GM18502 (cell line): Measurements from ENCODE around the gene UGGT2.
"Not testable (repeated sequence)": the region's sequence is repeated elsewhere in the genome, so short reads cannot be mapped to it uniquely, and the experiment has no call there.

Source experiments
- ATAC-seq: cut with Tn5 transposase; IDR thresholded peaks from one replicate; pipeline ENCODE4 v1.9.1; 2021; ENCODE audit warnings: mild to moderate bottlenecking; ENCODE audit not compliant: unreplicated experiment, poor library complexity

UGGT2 gene

GRCh38 chr13:95918860-95919259 is 134.3 kb downstream of the UGGT2 start:
- no peak for ATAC-seq

DNA sequence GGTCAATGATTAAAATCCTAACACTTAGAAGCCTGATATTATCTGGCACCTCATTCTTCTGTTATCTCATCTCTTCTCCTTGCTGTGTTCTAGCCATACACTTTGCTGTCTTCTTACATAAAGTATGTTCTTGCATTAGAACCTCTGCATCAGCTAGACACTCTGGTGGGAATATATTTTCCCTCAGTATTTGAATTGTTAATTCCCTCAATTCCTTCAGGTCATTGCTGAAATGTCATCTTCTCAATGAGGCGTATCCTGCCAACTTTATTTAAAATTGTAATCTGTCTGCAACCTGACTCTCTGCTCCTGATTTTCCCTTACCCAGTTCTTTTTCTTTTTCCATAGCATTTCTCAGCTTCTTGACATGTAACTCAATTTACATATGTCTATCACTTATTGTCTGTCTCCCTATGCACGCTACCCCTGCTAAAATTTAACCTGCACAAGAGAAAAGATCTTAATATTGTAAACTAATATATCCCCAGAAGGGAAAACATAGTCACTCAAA is 138.2 kb downstream of the UGGT2 start:
- no peak for ATAC-seq

- no peak for ATAC-seq
Measured at GRCh38 chr13:95906999-95907398, 146.2 kb downstream of the UGGT2 start.

- no peak for ATAC-seq
Measured at GRCh38 chr13:95903569-95903968, 149.6 kb downstream of the UGGT2 start.

- no peak for ATAC-seq
Measured at GRCh38 chr13:95902741-95903140, 150.5 kb downstream of the UGGT2 start.

GRCh38 chr13:95898256-95898655 is 154.9 kb downstream of the UGGT2 start:
- no peak for ATAC-seq

GRCh38 chr13:95896301-95896700 is 156.9 kb downstream of the UGGT2 start:
- ATAC-seq: no peak

- ATAC-seq: no peak
Measured at GRCh38 chr13:95893861-95894260, 159.3 kb downstream of the UGGT2 start.

DNA sequence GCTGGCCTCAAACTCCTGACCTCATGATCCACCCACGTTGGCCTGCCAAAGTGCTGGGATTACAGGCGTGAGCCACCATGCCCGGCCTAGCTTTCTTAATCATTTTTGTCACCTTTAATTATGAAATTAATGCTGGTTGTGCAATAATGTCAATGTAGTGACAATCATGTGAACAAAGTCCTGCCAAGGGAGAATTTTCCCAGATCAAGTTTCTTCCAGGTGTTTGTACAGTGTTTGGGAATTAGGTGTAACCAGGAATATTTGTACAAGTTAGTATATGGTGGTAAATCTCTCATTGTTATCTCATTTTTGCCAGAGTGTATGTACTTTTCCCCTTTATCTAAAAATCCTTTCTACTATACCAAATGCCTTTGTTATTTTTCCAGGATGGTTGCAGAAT is 171.1 kb downstream of the UGGT2 start:
- ATAC-seq: no peak

- no peak for ATAC-seq
Measured at GRCh38 chr13:95880331-95880730, 172.9 kb downstream of the UGGT2 start.

- ATAC-seq: no peak
Measured at GRCh38 chr13:95874286-95874685, 178.9 kb downstream of the UGGT2 start.

DNA sequence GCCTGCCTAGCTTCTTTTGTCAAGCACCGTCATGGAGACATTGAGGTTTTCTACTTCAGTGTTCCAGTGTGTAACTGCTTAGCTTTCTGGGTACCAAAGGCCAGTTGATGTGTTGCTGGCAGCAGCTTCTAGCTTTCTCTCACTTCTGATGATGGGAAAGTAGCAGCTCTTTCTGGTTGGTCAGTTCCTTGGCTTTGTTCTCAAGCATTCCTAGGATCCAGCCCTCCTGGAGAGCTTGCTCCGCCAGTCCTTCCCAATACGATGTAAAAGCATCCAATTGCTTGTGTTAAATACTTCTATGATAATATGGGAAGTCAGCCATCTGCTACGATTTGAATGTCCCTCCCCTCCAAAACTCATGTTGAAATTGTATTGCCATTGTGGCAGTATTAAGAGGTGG is 182.8 kb downstream of the UGGT2 start:
- ATAC-seq: no peak

- ATAC-seq: no peak
Measured at GRCh38 chr13:95865080-95865615, 188.1 kb downstream of the UGGT2 start.

DNA sequence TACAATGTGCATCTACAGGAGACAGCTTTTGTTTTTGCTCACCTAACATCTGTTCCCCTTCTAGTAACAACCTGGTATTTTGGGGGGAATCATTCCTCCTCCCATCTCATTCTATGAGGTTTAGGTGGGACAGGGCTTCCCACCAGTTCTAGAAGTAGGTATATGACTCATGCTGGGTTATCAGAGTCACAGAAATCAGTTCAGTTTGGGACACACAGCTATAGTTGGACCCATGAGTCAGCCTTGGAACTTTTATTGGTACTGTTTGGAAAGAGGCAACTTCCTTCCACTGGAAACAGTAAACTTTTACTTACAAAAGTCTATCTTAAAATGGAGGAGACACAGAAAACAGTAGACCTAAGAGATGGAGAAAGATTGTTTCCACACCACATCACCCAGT is 190.8 kb downstream of the UGGT2 start:
- ATAC-seq: no peak

- no peak for ATAC-seq
Measured at GRCh38 chr13:95861296-95861695, 191.9 kb downstream of the UGGT2 start.

GRCh38 chr13:95858286-95859075 is 194.7 kb downstream of the UGGT2 start:
- ATAC-seq: no peak

GRCh38 chr13:95845656-95846055 is 207.5 kb downstream of the UGGT2 start:
- not testable (repeated sequence) for ATAC-seq

GRCh38 chr13:95842898-95843297 is 210.3 kb downstream of the UGGT2 start:
- no peak for ATAC-seq

GRCh38 chr13:95841894-95842293 is 211.3 kb downstream of the UGGT2 start:
- no peak for ATAC-seq

- ATAC-seq: peak; percentile 88
Measured at GRCh38 chr13:95834134-95834765, 219.0 kb downstream of the UGGT2 start.

DNA sequence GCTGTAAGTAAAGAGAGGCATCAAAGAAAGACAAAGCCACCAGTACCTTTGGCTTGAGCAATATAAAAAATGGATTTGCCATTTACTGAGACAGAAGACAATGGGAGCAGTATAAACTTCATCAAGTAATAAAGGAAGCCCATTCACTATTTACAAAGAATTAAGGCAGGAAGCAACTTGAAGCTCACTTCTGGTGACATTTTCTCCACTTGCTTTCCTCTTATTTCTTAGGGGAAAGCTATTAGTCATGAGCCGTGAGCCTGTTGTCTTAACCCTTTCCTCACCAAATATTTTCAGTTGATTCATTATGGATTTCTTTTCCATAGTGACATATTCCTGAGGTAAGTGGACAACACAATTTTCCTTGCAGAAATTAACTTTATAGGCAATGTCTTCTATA is 219.5 kb downstream of the UGGT2 start:
- ATAC-seq: no peak
